GM21447 (cell line): Measurements from ENCODE around the gene TBC1D22A.

Experiments used
- ATAC-seq: cut with Tn5 transposase; IDR thresholded peaks from one replicate; pipeline ENCODE4 v1.9.1; 2021; ENCODE audit not compliant: unreplicated experiment

Gene TBC1D22A

GRCh38 chr22:46737105-46737975 is 25.1 kb upstream of the TBC1D22A start:
- ATAC-seq: peak; percentile 50

GRCh38 chr22:46737976-46738646 is 24.3 kb upstream of the TBC1D22A start, which contains the start of gene CERK:
Gene CERK, minus strand, starts transcription at chr22:46738252. Its CDS starts 104 bp downstream, at chr22:46738148.
- ATAC-seq: peak; percentile 38

- ATAC-seq: no peak
Observed at GRCh38 chr22:46738647-46739093, 23.8 kb upstream of the TBC1D22A start.

- ATAC-seq: no peak
Observed at GRCh38 chr22:46739094-46739870, 23.2 kb upstream of the TBC1D22A start.

GRCh38 chr22:46740910-46741780 is 21.3 kb upstream of the TBC1D22A start:
- ATAC-seq: no peak

GRCh38 chr22:46741974-46742519 is 20.4 kb upstream of the TBC1D22A start:
- ATAC-seq: no peak

GRCh38 chr22:46742576-46743221 is 19.8 kb upstream of the TBC1D22A start:
- ATAC-seq: no peak

GRCh38 chr22:46744581-46744980 is 17.9 kb upstream of the TBC1D22A start:
- no peak for ATAC-seq

- ATAC-seq: no peak
Observed at GRCh38 chr22:46746192-46746591, 16.3 kb upstream of the TBC1D22A start.

GRCh38 chr22:46746620-46747019 is 15.8 kb upstream of the TBC1D22A start:
- no peak for ATAC-seq

- ATAC-seq: no peak
Observed at GRCh38 chr22:46747646-46748045, 14.8 kb upstream of the TBC1D22A start.

GRCh38 chr22:46748206-46748907 is 14.1 kb upstream of the TBC1D22A start:
- ATAC-seq: no peak

- ATAC-seq: no peak
Observed at GRCh38 chr22:46748908-46749675, 13.4 kb upstream of the TBC1D22A start.

- no peak for ATAC-seq
Observed at GRCh38 chr22:46749682-46750529, 12.5 kb upstream of the TBC1D22A start.

- no peak for ATAC-seq
Observed at GRCh38 chr22:46750530-46750800, 12.0 kb upstream of the TBC1D22A start.

GRCh38 chr22:46750863-46751443 is 11.5 kb upstream of the TBC1D22A start:
- no peak for ATAC-seq

GRCh38 chr22:46752286-46752987 is 10.0 kb upstream of the TBC1D22A start:
- no peak for ATAC-seq
